NCI-H748 (cell line): ENCODE data around the gene HERC2.

ENCODE experiments used
- DNase-seq: peaks from one replicate; lab custom pipeline; 2025; ENCODE audit not compliant: unreplicated experiment; lab: John Stamatoyannopoulos, UW

The HERC2 gene

GRCh38 chr15:28099555-28100140, 222.3 kb downstream of the HERC2 start:
- DNase-seq = no peak

- DNase-seq = peak; percentile 74
Measured at GRCh38 chr15:28098766-28099554, 223.0 kb downstream of the HERC2 start, which contains the start of gene OCA2. TSS of gene OCA2 (minus strand) at chr15:28099315. CDS start at chr15:28081874, 17,441 bp downstream.

GRCh38 chr15:28098360-28098765, 223.6 kb downstream of the HERC2 start:
- DNase-seq = no peak

GRCh38 chr15:28097656-28098359, 224.2 kb downstream of the HERC2 start:
- no peak for DNase-seq

GRCh38 chr15:28096670-28097431, 225.1 kb downstream of the HERC2 start:
- DNase-seq = peak; percentile 34

- no peak for DNase-seq
Measured at GRCh38 chr15:28096411-28096669, 225.6 kb downstream of the HERC2 start.

- DNase-seq = no peak
Measured at GRCh38 chr15:28094732-28095521, 227.1 kb downstream of the HERC2 start.

GRCh38 chr15:28093752-28094535, 228.0 kb downstream of the HERC2 start:
- DNase-seq = no peak

- DNase-seq = no peak
Measured at GRCh38 chr15:28091313-28091712, 230.7 kb downstream of the HERC2 start.

- DNase-seq = peak; percentile 53
Measured at GRCh38 chr15:28086175-28086703, 235.7 kb downstream of the HERC2 start.

GRCh38 chr15:28085489-28086174, 236.3 kb downstream of the HERC2 start:
- no peak for DNase-seq

GRCh38 chr15:28084547-28084946, 237.4 kb downstream of the HERC2 start:
- no peak for DNase-seq

GRCh38 chr15:28082891-28083684, 238.9 kb downstream of the HERC2 start:
- DNase-seq = no peak

- no peak for DNase-seq
Measured at GRCh38 chr15:28081594-28081993, 240.4 kb downstream of the HERC2 start.

- DNase-seq = peak; percentile 36
Measured at GRCh38 chr15:28080386-28080785, 241.6 kb downstream of the HERC2 start.

GRCh38 chr15:28079313-28079969, 242.5 kb downstream of the HERC2 start:
- DNase-seq = no peak

- no peak for DNase-seq
Measured at GRCh38 chr15:28078191-28078719, 243.7 kb downstream of the HERC2 start.
